B cell (primary cell): Measurements from ENCODE around the gene EVI2B. TPM values are rescaled to one million over a fixed set of nuclear protein-coding genes. Genes with fewer than 3 reads are reported as not detected.
"Not testable (repeated sequence)": the region's sequence is repeated elsewhere in the genome, so short reads cannot be mapped to it uniquely, and the experiment has no call there.

Source experiments
- ATAC-seq: fragments of 200-7000 bp; cut with Tn5 transposase; one replicate; pipeline ENCODE4 v1.10.0; 2021; ENCODE audit warnings: low read depth, mild to moderate bottlenecking, moderate number of reproducible peaks, moderate library complexity
- CTCF ChIA-PET: fragments of 350-600 bp; sonication (Branson Sonifier 250); formaldehyde crosslinking; loops from one replicate; lab custom pipeline; 2021; ENCODE audit warnings: antibody characterized with exemption, inconsistent platforms; lab: Charles Lee
- POLR2A ChIA-PET: fragments of 350-600 bp; sonication (Branson Sonifier 250); formaldehyde crosslinking; loops from one replicate; lab custom pipeline; 2021; ENCODE audit warnings: antibody characterized with exemption; lab: Charles Lee
- DNase-seq: peaks from one replicate; pipeline ENCODE4 v3.0.0; 2013
- H2AFZ ChIP-seq: 2 replicates; pipeline ENCODE4 v1.6.1; 2012; ENCODE audit warnings: mild to moderate bottlenecking, low read depth, low read length; ENCODE audit not compliant: insufficient read depth, poor library complexity, severe bottlenecking
- H3K27ac ChIP-seq, 2 donors: 1 replicate in 1 of 2; 2 replicates in 1 of 2; pipeline ENCODE4 v1.5.1; 2012 to 2013; ENCODE audit warnings: low read length in 2 of 2, mild to moderate bottlenecking in 2 of 2, moderate library complexity in 1 of 2
- H3K27me3 ChIP-seq, 4 experiments: fragments of 200-600 bp in 1 of 4; sonication (generic) in 1 of 4; replicated peaks in 1 of 4; 1 replicate in 2 of 4; 2 replicates in 2 of 4; pipeline versions ENCODE4 v1.6.1 to v1.7.0; 2013 to 2016; ENCODE audit warnings: low read length in 3 of 4, mild to moderate bottlenecking in 2 of 4, mixed read lengths in 1 of 4, moderate library complexity in 1 of 4; ENCODE audit not compliant: insufficient read depth in 4 of 4, control insufficient read depth in 3 of 4; ENCODE audit errors: control extremely low read depth in 1 of 4
- H3K36me3 ChIP-seq, 2 experiments: replicated peaks in 1 of 2; 1 replicate in 1 of 2; 2 replicates in 1 of 2; pipeline versions ENCODE4 v1.6.1 to v1.7.1; 2013; ENCODE audit warnings: low read length in 1 of 2; ENCODE audit not compliant: insufficient read depth in 2 of 2, control insufficient read depth in 1 of 2; ENCODE audit errors: control extremely low read depth in 1 of 2, extremely low read depth in 1 of 2
- H3K4me1 ChIP-seq, 2 donors: fragments of 200-600 bp in 1 of 2; sonication (generic) in 1 of 2; 1 replicate in 1 of 2; 2 replicates in 1 of 2; pipeline versions ENCODE4 v1.5.1 to v1.6.1; 2013 to 2017; ENCODE audit warnings: low read length in 2 of 2; ENCODE audit not compliant: control insufficient read depth in 2 of 2, insufficient read depth in 2 of 2
- H3K4me2 ChIP-seq: replicated peaks from 2 replicates; pipeline ENCODE3; 2012; ENCODE audit warnings: mild to moderate bottlenecking, low read depth, low read length; ENCODE audit not compliant: poor library complexity, severe bottlenecking
- H3K4me3 ChIP-seq, 5 experiments: fragments of 200-600 bp in 1 of 5; sonication (generic) in 1 of 5; 1 replicate in 3 of 5; 2 replicates in 2 of 5; pipeline versions ENCODE4 v1.5.1 to v1.7.0; 2011 to 2016; ENCODE audit warnings: low read length in 4 of 5, mild to moderate bottlenecking in 4 of 5, low read depth in 2 of 5, control low read depth in 1 of 5, moderate library complexity in 1 of 5; ENCODE audit not compliant: insufficient read depth in 1 of 5; ENCODE audit errors: control extremely low read depth in 1 of 5, extremely low read depth in 1 of 5
- H3K79me2 ChIP-seq: fragments of 200-600 bp; sonication (generic); one replicate; pipeline ENCODE4 v1.6.0; 2016; ENCODE audit warnings: low read length; ENCODE audit not compliant: control insufficient read depth, insufficient read depth
- H3K9ac ChIP-seq: fragments of 200-600 bp; sonication (generic); 2 replicates; pipeline ENCODE4 v1.6.1; 2017; ENCODE audit warnings: mild to moderate bottlenecking, low read length, moderate library complexity
- H3K9me3 ChIP-seq, 3 donors: one replicate each; pipeline versions ENCODE4 v1.6.1 to v1.7.1; 2013; ENCODE audit warnings: low read length in 2 of 3; ENCODE audit not compliant: control insufficient read depth in 2 of 3, insufficient read depth in 1 of 3; ENCODE audit errors: control extremely low read depth in 1 of 3
- H4K20me1 ChIP-seq: 2 replicates; pipeline ENCODE4 v1.6.0; 2012; ENCODE audit warnings: mild to moderate bottlenecking, low read length; ENCODE audit not compliant: insufficient read depth, control insufficient read depth, poor library complexity, severe bottlenecking
- H3K27ac Mint-ChIP-seq: one replicate; pipeline ENCODE4 v1.8.0; 2021; ENCODE audit warnings: mixed read lengths
- H3K27me3 Mint-ChIP-seq: one replicate; pipeline ENCODE4 v1.8.0; 2021; ENCODE audit warnings: mixed read lengths
- H3K4me1 Mint-ChIP-seq: one replicate; pipeline ENCODE4 v1.8.0; 2021; ENCODE audit warnings: mixed read lengths
- H3K4me3 Mint-ChIP-seq: one replicate; pipeline ENCODE4 v1.8.0; 2021; ENCODE audit warnings: mixed read lengths
- H3K9me3 Mint-ChIP-seq: one replicate; pipeline ENCODE4 v1.8.0; 2022; ENCODE audit warnings: mixed read lengths; ENCODE audit not compliant: insufficient read depth
- EZH2 ChIP-seq: IDR thresholded peaks from 2 replicates; pipeline ENCODE4 v1.6.1; 2012; ENCODE audit warnings: borderline replicate concordance, low read depth, mild to moderate bottlenecking, moderate library complexity, low read length; ENCODE audit not compliant: insufficient read depth, poor library complexity, severe bottlenecking
- WGBS: methylation state at CpG from one replicate; pipeline ENCODE4 v1.1.5; 2013; ENCODE audit warnings: missing lambda C conversion rate; ENCODE audit not compliant: insufficient coverage; 5-methylcytosine and 5-hydroxymethylcytosine counted together
- intact Hi-C: fragments of 100-400 bp; cut with micrococcal nuclease; formaldehyde crosslinking; loops from one replicate; pipeline ENCODE4 v1.10.0; 2022
- polyA plus RNA-seq: library from polyadenylated mRNA; depleted of rRNA; stranded (reverse); fragments of >200 nt; gene quantifications from 2 replicates; pipeline ENCODE4 v1.2.3, GENCODE V29; 2012
- total RNA-seq, 2 donors: library from RNA; stranded (reverse); fragments of 120-200 nt in 1 of 2; gene quantifications; 1 replicate in 1 of 2; 2 replicates in 1 of 2; pipeline versions ENCODE4 v1.2.3 to v1.2.4, GENCODE V29; 2013 to 2022
- TF ChIP-seq, protein P1 (sequence below): fragments of 200-600 bp; IDR thresholded peaks from one replicate; pipeline ENCODE4 v1.8.0; 2022; ENCODE audit warnings: antibody characterized with exemption, mild to moderate bottlenecking

The EVI2B gene
- total and polyA plus RNA-seq, 2 donors (not counting 1 experiment from before 2014, with no cell fraction given) = 132 to 135 TPM

DNA sequence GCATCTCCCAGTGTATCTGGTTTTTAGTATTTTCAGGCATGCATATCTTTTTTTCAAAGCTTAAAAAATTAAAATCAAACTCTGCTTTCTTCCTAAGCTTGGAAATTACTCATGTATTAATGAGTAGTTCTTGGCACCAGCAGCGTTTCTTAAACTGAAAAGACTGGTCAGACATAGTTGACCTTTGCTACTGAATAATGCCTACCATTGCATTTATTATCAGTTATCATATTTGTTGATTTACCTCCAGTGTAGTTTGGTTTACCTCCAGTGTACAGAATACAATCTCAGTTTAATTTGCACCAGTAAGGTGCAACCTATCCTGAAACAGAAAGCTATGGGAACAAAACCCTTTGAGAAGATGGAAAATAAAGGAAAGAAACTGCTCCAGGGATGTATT is 42.1 kb upstream of the EVI2B start:
- no peak overlapping the region for H3K4me3 ChIP-seq

DNA sequence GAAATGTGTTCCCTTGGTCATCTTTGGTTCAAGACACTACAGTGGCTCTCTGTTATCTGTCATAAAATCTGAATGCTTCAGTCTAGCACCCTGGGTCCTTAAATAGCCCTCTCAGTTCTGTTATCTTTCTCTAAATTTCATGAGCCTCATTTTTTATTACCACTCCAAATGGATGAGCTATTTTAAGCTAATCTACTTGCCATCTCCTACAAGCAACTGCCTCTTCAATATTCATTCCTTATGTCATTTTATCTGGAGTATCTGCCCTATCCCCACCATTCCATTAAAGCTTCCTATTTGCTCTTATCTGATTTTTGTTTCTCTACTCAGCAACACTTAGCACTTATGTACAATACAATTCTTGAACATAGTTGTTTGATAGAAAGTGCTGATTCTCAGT is 35.6 kb upstream of the EVI2B start:
- ATAC-seq (no peak), DNase-seq (no peak)
- Histone ChIP-seq H3K79me2 (no peaks in the 10 kb centered on the region), H3K9me3 (no peaks in the 10 kb centered on the region), H3K9ac (no peak overlapping the region), H2AFZ (no peak overlapping the region), H3K27ac (no peak overlapping the region), H3K4me3 (no peak overlapping the region), H3K4me2 (no peak overlapping the region), H3K4me1 (no peaks in the 10 kb centered on the region), H3K27me3 (no peaks in the 10 kb centered on the region), H3K36me3 (peaks cover 5 to 24% of the 10 kb centered on the region in 2 experiments), H4K20me1 (no peaks in the 10 kb centered on the region)
- ChIA-PET CTCF (interaction anchor here (0.6 to 1.1 kb wide), 2 partner anchors 23 to 422 kb away, joined by 3 to 6 read pairs; no protein-coding TSS in a partner anchor), POLR2A (no interaction called here)
- Mint-ChIP-seq H3K27ac (no peak overlapping the region), H3K27me3 (no peaks in the 10 kb centered on the region), H3K9me3 (no peaks in the 10 kb centered on the region), H3K4me3 (no peak overlapping the region), H3K4me1 (no peaks in the 10 kb centered on the region)
- intact Hi-C loops = no loop called here
- TF ChIP-seq EZH2 = no peak
- TF ChIP-seq, protein P1, sequence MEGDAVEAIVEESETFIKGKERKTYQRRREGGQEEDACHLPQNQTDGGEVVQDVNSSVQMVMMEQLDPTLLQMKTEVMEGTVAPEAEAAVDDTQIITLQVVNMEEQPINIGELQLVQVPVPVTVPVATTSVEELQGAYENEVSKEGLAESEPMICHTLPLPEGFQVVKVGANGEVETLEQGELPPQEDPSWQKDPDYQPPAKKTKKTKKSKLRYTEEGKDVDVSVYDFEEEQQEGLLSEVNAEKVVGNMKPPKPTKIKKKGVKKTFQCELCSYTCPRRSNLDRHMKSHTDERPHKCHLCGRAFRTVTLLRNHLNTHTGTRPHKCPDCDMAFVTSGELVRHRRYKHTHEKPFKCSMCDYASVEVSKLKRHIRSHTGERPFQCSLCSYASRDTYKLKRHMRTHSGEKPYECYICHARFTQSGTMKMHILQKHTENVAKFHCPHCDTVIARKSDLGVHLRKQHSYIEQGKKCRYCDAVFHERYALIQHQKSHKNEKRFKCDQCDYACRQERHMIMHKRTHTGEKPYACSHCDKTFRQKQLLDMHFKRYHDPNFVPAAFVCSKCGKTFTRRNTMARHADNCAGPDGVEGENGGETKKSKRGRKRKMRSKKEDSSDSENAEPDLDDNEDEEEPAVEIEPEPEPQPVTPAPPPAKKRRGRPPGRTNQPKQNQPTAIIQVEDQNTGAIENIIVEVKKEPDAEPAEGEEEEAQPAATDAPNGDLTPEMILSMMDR = no peak

More for the DNA sequence above, 42.1 kb upstream of the EVI2B start:
- Histone ChIP-seq H4K20me1 (no peaks in the 10 kb centered on the region), H2AFZ (no peak overlapping the region), H3K9ac (no peak overlapping the region), H3K27me3 (no peaks in the 10 kb centered on the region), H3K9me3 (no peaks in the 10 kb centered on the region), H3K36me3 (peaks cover 4 to 26% of the 10 kb centered on the region in 2 experiments), H3K27ac (no peak overlapping the region), H3K4me1 (no peaks in the 10 kb centered on the region), H3K79me2 (no peaks in the 10 kb centered on the region), H3K4me2 (no peak overlapping the region)
- no peaks in the 10 kb centered on the region for H3K27me3 Mint-ChIP-seq
- no peak for TF ChIP-seq EZH2
- TF ChIP-seq, protein P1 = no peak
- no peak overlapping the region for H3K4me3 Mint-ChIP-seq
- ChIA-PET POLR2A (no interaction called here), CTCF (interaction anchor here (0.6 to 2.1 kb wide), 3 partner anchors 15 to 583 kb away, joined by 4 to 6 read pairs (median 4); no protein-coding TSS in a partner anchor)
- intact Hi-C loops = no loop called here
- H3K9me3 Mint-ChIP-seq = no peaks in the 10 kb centered on the region
- DNase-seq (no peak), ATAC-seq (no peak)
- H3K4me1 Mint-ChIP-seq = no peaks in the 10 kb centered on the region
- H3K27ac Mint-ChIP-seq = no peak overlapping the region
- no CpG with 5 or more reads among the region's 1 CpG for WGBS

DNA sequence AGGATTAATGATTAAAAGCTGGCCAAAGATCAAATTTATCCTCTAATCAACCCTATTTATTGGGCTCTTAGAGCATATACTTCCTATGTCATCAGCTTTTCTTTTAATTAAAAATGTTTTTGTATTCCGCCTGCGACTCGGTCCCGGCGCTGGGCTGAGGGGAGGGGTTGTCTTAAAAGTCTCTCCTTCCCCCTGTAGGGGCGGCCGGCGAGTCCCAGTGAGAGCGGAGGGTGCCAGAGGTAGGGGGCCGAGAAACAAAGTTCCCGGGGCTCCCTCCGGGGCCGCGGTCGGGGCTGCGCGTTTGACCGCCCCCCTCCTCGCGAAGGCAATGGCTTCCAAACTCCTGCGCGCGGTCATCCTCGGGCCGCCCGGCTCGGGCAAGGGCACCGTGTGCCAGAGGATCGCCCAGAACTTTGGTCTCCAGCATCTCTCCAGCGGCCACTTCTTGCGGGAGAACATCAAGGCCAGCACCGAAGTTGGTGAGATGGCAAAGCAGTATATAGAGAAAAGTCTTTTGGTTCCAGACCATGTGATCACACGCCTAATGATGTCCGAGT is 31.4 kb upstream of the EVI2B start:
- POLR2A ChIA-PET = not testable (repeated sequence)

More for the DNA sequence above, 31.4 kb upstream of the EVI2B start:
- H3K4me2 ChIP-seq, H4K20me1 ChIP-seq, H3K27me3 ChIP-seq, H3K9me3 ChIP-seq, H3K4me1 Mint-ChIP-seq, H3K4me1 ChIP-seq, H3K79me2 ChIP-seq, H2AFZ ChIP-seq, H3K27ac ChIP-seq, intact Hi-C loops, H3K27me3 Mint-ChIP-seq, H3K27ac Mint-ChIP-seq, H3K4me3 Mint-ChIP-seq, ATAC-seq, H3K9me3 Mint-ChIP-seq, H3K4me3 ChIP-seq, H3K9ac ChIP-seq, DNase-seq, H3K36me3 ChIP-seq: not testable (repeated sequence)
- 94% methylated on average over 3 of the region's 34 CpGs for WGBS
- CTCF ChIA-PET = interaction anchor here (0.5 kb wide), 1 partner anchor 32 kb away, joined by 3 read pairs; no protein-coding TSS in a partner anchor
